IMR-90 (cell line): Measurements from ENCODE around the gene GRAMD1B. TPM values are rescaled to one million over a fixed set of nuclear protein-coding genes. Genes with fewer than 3 reads are reported as not detected.

Experiments
- ATAC-seq: fragments of 200-7000 bp; cut with Tn5 transposase; 2 replicates; pipeline ENCODE4 v1.9.1; 2020; ENCODE audit warnings: low read depth, mild to moderate bottlenecking, moderate library complexity
- BruUV-seq: library from RNA; stranded (reverse); fragments of 400-500 nt; replicated peaks from 2 replicates; lab custom pipeline; 2021; lab: Mats Ljungman, UMichigan
- CTCF ChIA-PET: fragments of 300-600 bp; formaldehyde crosslinking; extraction: SDS; loops from one replicate; lab custom pipeline; 2021; ENCODE audit warnings: antibody characterized with exemption; lab: Yijun Ruan, JAX
- POLR2A ChIA-PET: fragments of 300-600 bp; sonication (Branson Sonifier 250); formaldehyde crosslinking; loops from one replicate; lab custom pipeline; 2022; ENCODE audit warnings: antibody characterized with exemption; ENCODE audit not compliant: unreplicated experiment; lab: Charles Lee
- DNase-seq: peaks from one replicate; pipeline ENCODE4 v3.0.0; 2013
- H2AFZ ChIP-seq: replicated peaks from 2 replicates; pipeline ENCODE3; 2013; ENCODE audit warnings: low read length, mild to moderate bottlenecking; ENCODE audit not compliant: poor library complexity
- H2AK5ac ChIP-seq: 2 replicates; pipeline ENCODE4 v1.6.1; 2013; ENCODE audit warnings: low read depth, low read length, inconsistent platforms
- H2AK9ac ChIP-seq: replicated peaks from 2 replicates; pipeline ENCODE3; 2013; ENCODE audit warnings: mild to moderate bottlenecking, low read depth, low read length, moderate library complexity; ENCODE audit not compliant: poor library complexity
- H2BK120ac ChIP-seq: 2 replicates; pipeline ENCODE4 v1.6.1; 2013; ENCODE audit warnings: low read depth, low read length, inconsistent platforms
- H2BK15ac ChIP-seq: 3 replicates; pipeline ENCODE4 v1.6.1; 2013; ENCODE audit warnings: low read depth, low read length, inconsistent platforms
- H2BK20ac ChIP-seq: 2 replicates; pipeline ENCODE4 v1.6.1; 2013; ENCODE audit warnings: low read depth, mild to moderate bottlenecking, inconsistent platforms, low read length, moderate library complexity
- H2BK5ac ChIP-seq: 2 replicates; pipeline ENCODE4 v1.6.1; 2013; ENCODE audit warnings: mild to moderate bottlenecking, low read depth, low read length, inconsistent platforms; ENCODE audit not compliant: poor library complexity, severe bottlenecking
- H3K14ac ChIP-seq: replicated peaks from 2 replicates; pipeline ENCODE4 v1.6.1; 2013; ENCODE audit warnings: low read depth, low read length, inconsistent platforms
- H3K18ac ChIP-seq: 2 replicates; pipeline ENCODE4 v1.6.1; 2013; ENCODE audit warnings: low read depth, low read length, control low read depth
- H3K23ac ChIP-seq: 2 replicates; pipeline ENCODE4 v1.6.1; 2013; ENCODE audit warnings: low read depth, low read length, inconsistent platforms
- H3K27ac ChIP-seq: 2 replicates; pipeline ENCODE4 v1.5.1; 2013; ENCODE audit warnings: mild to moderate bottlenecking, control low read depth, low read length; ENCODE audit not compliant: insufficient read depth
- H3K27me3 ChIP-seq: 2 replicates; pipeline ENCODE4 v1.6.1; 2013; ENCODE audit warnings: low read length; ENCODE audit not compliant: control insufficient read depth, insufficient read depth
- H3K36me3 ChIP-seq: 2 replicates; pipeline ENCODE4 v1.6.1; 2013; ENCODE audit warnings: low read length, mixed read lengths; ENCODE audit not compliant: control insufficient read depth, insufficient read depth
- H3K4ac ChIP-seq: 2 replicates; pipeline ENCODE4 v1.6.1; 2013; ENCODE audit warnings: low read depth, low read length, inconsistent platforms
- H3K4me1 ChIP-seq: 2 replicates; pipeline ENCODE4 v1.6.1; 2013; ENCODE audit warnings: low read length, mixed read lengths; ENCODE audit not compliant: control insufficient read depth, insufficient read depth
- H3K4me2 ChIP-seq: 2 replicates; pipeline ENCODE4 v1.6.1; 2013; ENCODE audit warnings: low read depth, mild to moderate bottlenecking, control low read depth, low read length, moderate library complexity
- H3K4me3 ChIP-seq: 2 replicates; pipeline ENCODE4 v1.5.1; 2013; ENCODE audit warnings: low read depth, mild to moderate bottlenecking, control low read depth, low read length, moderate library complexity; ENCODE audit not compliant: insufficient read depth
- H3K56ac ChIP-seq: 2 replicates; pipeline ENCODE4 v1.6.1; 2013; ENCODE audit warnings: low read length, inconsistent platforms; ENCODE audit not compliant: insufficient read depth; ENCODE audit errors: extremely low read depth
- H3K79me1 ChIP-seq, 2 experiments: 2 replicates each; pipeline ENCODE4 v1.6.1; 2013; ENCODE audit warnings: low read length in 2 of 2, inconsistent platforms in 1 of 2, low read depth in 1 of 2
- H3K9ac ChIP-seq: 2 replicates; pipeline ENCODE4 v1.6.1; 2013; ENCODE audit warnings: low read depth, low read length, control low read depth
- H3K9me1 ChIP-seq: 2 replicates; pipeline ENCODE4 v1.6.1; 2013; ENCODE audit warnings: low read length, inconsistent platforms; ENCODE audit not compliant: insufficient read depth
- H3K9me3 ChIP-seq: 2 replicates; pipeline ENCODE4 v1.6.1; 2013; ENCODE audit warnings: low read length; ENCODE audit not compliant: control insufficient read depth, insufficient read depth
- H4K20me1 ChIP-seq: 2 replicates; pipeline ENCODE4 v1.6.1; 2013; ENCODE audit warnings: low read length, inconsistent platforms; ENCODE audit not compliant: insufficient read depth
- H4K5ac ChIP-seq: 2 replicates; pipeline ENCODE4 v1.6.1; 2013; ENCODE audit warnings: mild to moderate bottlenecking, low read depth, low read length, control low read depth
- H4K8ac ChIP-seq, 2 experiments: 2 replicates each; pipeline ENCODE4 v1.6.1; 2013; ENCODE audit warnings: low read depth in 2 of 2, low read length in 2 of 2, control low read depth in 1 of 2, inconsistent platforms in 1 of 2
- H4K91ac ChIP-seq: 2 replicates; pipeline ENCODE4 v1.6.1; 2013; ENCODE audit warnings: low read depth, low read length, inconsistent platforms; ENCODE audit not compliant: insufficient read depth
- CEBPB ChIP-seq: IDR thresholded peaks from 2 replicates; pipeline ENCODE4 v1.6.1; 2012; ENCODE audit warnings: low read depth, low read length, improper control_type of control experiment
- WGBS, 2 experiments: methylation state at CpG; one replicate each; pipeline versions ENCODE4 v1.1.5 to v1.1.7; 2013; ENCODE audit warnings: missing lambda C conversion rate in 2 of 2; ENCODE audit not compliant: insufficient read length in 1 of 2; ENCODE audit errors: extremely low coverage in 2 of 2; 5-methylcytosine and 5-hydroxymethylcytosine counted together
- dilution Hi-C: fragments of 300-500 bp; cut with HindIII; formaldehyde crosslinking; loops from one replicate; pipeline ENCODE4 v1.14.3; 2018; ENCODE audit warnings: low sequenced_read_pairs; ENCODE audit not compliant: unreplicated experiment
- in situ Hi-C: fragments of 300-500 bp; cut with MboI; formaldehyde crosslinking; loops from 3 replicates; pipeline ENCODE4 v1.14.3; 2019; ENCODE audit warnings: low sequenced_read_pairs, inconsistent platforms, mixed read lengths
- intact Hi-C: fragments of 100-400 bp; cut with micrococcal nuclease; formaldehyde crosslinking; loops from 2 replicates; pipeline ENCODE4 v1.10.0; 2022
- polyA plus RNA-seq, 3 experiments: library from polyadenylated mRNA; depleted of rRNA; stranded (reverse); fragments of >200 nt; gene quantifications; 2 replicates each; pipeline ENCODE4 v1.2.3, GENCODE V29; 2012; ENCODE audit warnings: low replicate concordance in 1 of 3
- total RNA-seq: library from RNA; depleted of rRNA; stranded (reverse); fragments of >200 nt; gene quantifications from 2 replicates; pipeline ENCODE4 v1.2.3, GENCODE V29; 2012
- TF ChIP-seq, protein P1 (sequence below): fragments of 150-350 bp; IDR thresholded peaks from 2 replicates; pipeline ENCODE4 v1.6.1; 2017; ENCODE audit warnings: mild to moderate bottlenecking, antibody characterized with exemption, low read length, low read depth

The GRAMD1B gene
- total and polyA plus RNA-seq, 2 of the 4 experiments (the other 2 are of a cell fraction) = 7.1 to 7.2 TPM

DNA sequence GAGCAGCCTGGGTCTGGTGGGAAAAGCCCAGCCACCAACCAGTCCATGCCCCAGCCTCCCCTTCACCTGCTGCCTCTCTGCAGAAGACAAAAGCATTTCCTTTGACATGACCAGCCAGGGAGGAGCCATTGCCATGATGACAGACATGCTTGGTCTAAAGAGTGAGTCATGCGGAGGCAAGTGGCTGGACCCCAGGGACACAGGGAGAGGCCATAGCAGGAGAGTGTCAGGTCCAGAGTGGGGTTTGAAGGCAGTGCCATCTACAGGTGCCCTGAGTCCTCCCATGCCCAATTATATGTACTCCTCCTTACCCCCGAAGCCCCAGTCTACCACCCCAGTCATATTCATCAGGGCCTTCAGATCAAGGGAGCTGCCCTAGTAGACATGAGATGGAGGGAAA, 157.0 kb downstream of the GRAMD1B start:
- Histone ChIP-seq H3K4me3 (no peak overlapping the region), H4K91ac (no peak overlapping the region), H3K9me1 (peaks cover 10% of the 10 kb centered on the region), H3K4me1 (peaks cover 7% of the 10 kb centered on the region), H2BK5ac (no peak overlapping the region), H4K8ac (no peak overlapping the region), H3K27ac (no peak overlapping the region), H2AK5ac (no peak overlapping the region), H3K27me3 (no peaks in the 10 kb centered on the region), H3K23ac (no peak overlapping the region), H3K36me3 (no peaks in the 10 kb centered on the region), H3K79me1 (peaks cover 0 to 3% of the 10 kb centered on the region in 2 experiments; a peak in 1 of 4 replicates), H3K4ac (no peak overlapping the region), H3K56ac (no peak overlapping the region), H4K5ac (no peak overlapping the region), H4K20me1 (no peaks in the 10 kb centered on the region), H3K18ac (no peak overlapping the region), H3K9ac (no peak overlapping the region), H2BK20ac (no peak overlapping the region), H2AK9ac (no peak overlapping the region), H2BK120ac (no peak overlapping the region), H2BK15ac (no peak overlapping the region), H3K9me3 (no peaks in the 10 kb centered on the region), H3K4me2 (no peak overlapping the region), H2AFZ (no peak overlapping the region), H3K14ac (no peak overlapping the region)
- in situ Hi-C loops (no loop called here), intact Hi-C loops (no loop called here), dilution Hi-C loops (no loop called here)
- ATAC-seq (no peak), DNase-seq (no peak)
- no CpG with 5 or more reads among the region's 2 CpGs for WGBS, 2 experiments
- POLR2A ChIA-PET = no interaction called here
- TF ChIP-seq CEBPB = no peak
- TF ChIP-seq, protein P1, sequence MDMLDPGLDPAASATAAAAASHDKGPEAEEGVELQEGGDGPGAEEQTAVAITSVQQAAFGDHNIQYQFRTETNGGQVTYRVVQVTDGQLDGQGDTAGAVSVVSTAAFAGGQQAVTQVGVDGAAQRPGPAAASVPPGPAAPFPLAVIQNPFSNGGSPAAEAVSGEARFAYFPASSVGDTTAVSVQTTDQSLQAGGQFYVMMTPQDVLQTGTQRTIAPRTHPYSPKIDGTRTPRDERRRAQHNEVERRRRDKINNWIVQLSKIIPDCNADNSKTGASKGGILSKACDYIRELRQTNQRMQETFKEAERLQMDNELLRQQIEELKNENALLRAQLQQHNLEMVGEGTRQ = no peak
- CTCF ChIA-PET = no interaction called here
- no TSS peak for BruUV-seq
